Neural cell (in vitro differentiated cells): Measurements from ENCODE around the gene APP. TPM values are rescaled to one million over a fixed set of nuclear protein-coding genes. Genes with fewer than 3 reads are reported as not detected.

Experiments
- H2AFZ ChIP-seq: fragments of 200-600, 300-800 bp; sonication (generic), shearing (Covaris generic); 2 replicates; pipeline ENCODE4 v1.6.0; 2014; ENCODE audit warnings: low read depth, mild to moderate bottlenecking, antibody characterized with exemption, low read length, moderate library complexity
- H3F3A ChIP-seq: fragments of 200-600 bp; shearing (Covaris generic); 2 replicates; pipeline ENCODE4 v1.6.1; 2016; ENCODE audit warnings: mild to moderate bottlenecking, moderate library complexity, mixed read lengths, antibody characterized with exemption, low read length; ENCODE audit not compliant: insufficient read depth, poor library complexity, severe bottlenecking
- H3K27ac ChIP-seq: fragments of 200-600, 300-800 bp; sonication (generic), shearing (Covaris generic); 2 replicates; pipeline ENCODE4 v1.5.1; 2014; ENCODE audit warnings: mild to moderate bottlenecking, low read length, moderate library complexity
- H3K27me3 ChIP-seq: fragments of 300-800, 200-600 bp; sonication (generic), shearing (Covaris generic); 2 replicates; pipeline ENCODE4 v1.6.0; 2014; ENCODE audit warnings: mild to moderate bottlenecking, low read depth, low read length, moderate library complexity; ENCODE audit not compliant: insufficient read depth
- H3K36me3 ChIP-seq: fragments of 300-800, 200-600 bp; sonication (generic), shearing (Covaris generic); 2 replicates; pipeline ENCODE4 v1.5.1; 2014; ENCODE audit warnings: mild to moderate bottlenecking, antibody characterized with exemption, low read length, moderate library complexity; ENCODE audit not compliant: insufficient read depth
- H3K4me2 ChIP-seq: fragments of 300-800, 200-600 bp; sonication (generic), shearing (Covaris generic); 2 replicates; pipeline ENCODE4 v1.6.0; 2014; ENCODE audit warnings: mild to moderate bottlenecking, low read length
- H3K4me3 ChIP-seq: fragments of 300-800, 200-600 bp; sonication (generic), shearing (Covaris generic); 2 replicates; pipeline ENCODE4 v1.5.1; 2014; ENCODE audit warnings: mild to moderate bottlenecking, low read length, moderate library complexity
- H3K79me2 ChIP-seq: fragments of 200-600 bp; shearing (Covaris generic); replicated peaks from 2 replicates; pipeline ENCODE4 v1.6.0; 2014; ENCODE audit warnings: mild to moderate bottlenecking, low read length, moderate library complexity; ENCODE audit not compliant: insufficient read depth
- H3K9ac ChIP-seq: fragments of 300-800, 200-600 bp; sonication (generic), shearing (Covaris generic); 2 replicates; pipeline ENCODE4 v1.6.1; 2016; ENCODE audit warnings: mild to moderate bottlenecking, low read length, mixed read lengths
- H3K9me2 ChIP-seq: fragments of 200-600 bp; shearing (Covaris generic); 2 replicates; pipeline ENCODE4 v1.6.1; 2016; ENCODE audit warnings: mild to moderate bottlenecking, low read length, mixed read lengths; ENCODE audit not compliant: insufficient read depth
- H3K9me3 ChIP-seq: fragments of 200-600, 300-800 bp; sonication (generic), shearing (Covaris generic); 2 replicates; pipeline ENCODE4 v1.6.1; 2016; ENCODE audit warnings: mild to moderate bottlenecking, mixed run types, low read length, moderate library complexity, mixed read lengths
- H4K20me1 ChIP-seq: fragments of 200-600 bp; shearing (Covaris generic); 2 replicates; pipeline ENCODE4 v1.6.1; 2016; ENCODE audit warnings: mild to moderate bottlenecking, mixed run types; ENCODE audit not compliant: insufficient read depth
- EP300 ChIP-seq: fragments of 450-650 bp; conservative IDR thresholded peaks from 2 replicates; pipeline ENCODE4 v1.6.1; 2014; ENCODE audit warnings: antibody characterized with exemption, mild to moderate bottlenecking, moderate library complexity; ENCODE audit not compliant: poor library complexity, severe bottlenecking
- EZH2 ChIP-seq: fragments of 200-600, 300-800 bp; shearing (Covaris generic), sonication (generic); IDR thresholded peaks from 2 replicates; pipeline ENCODE4 v1.6.1; 2014; ENCODE audit warnings: antibody characterized with exemption, low read length, borderline replicate concordance, mild to moderate bottlenecking; ENCODE audit not compliant: insufficient read depth, poor library complexity, severe bottlenecking
- MXI1 ChIP-seq: fragments of 450-650 bp; conservative IDR thresholded peaks from 2 replicates; pipeline ENCODE4 v1.6.1; 2014; ENCODE audit warnings: antibody characterized with exemption, mild to moderate bottlenecking; ENCODE audit not compliant: poor library complexity, severe bottlenecking
- POLR2AphosphoS5 ChIP-seq: IDR thresholded peaks from 2 replicates; pipeline ENCODE4 v1.6.1; 2012
- RAD21 ChIP-seq: fragments of 450-650 bp; conservative IDR thresholded peaks from 2 replicates; pipeline ENCODE4 v1.6.1; 2014; ENCODE audit warnings: antibody characterized with exemption, mild to moderate bottlenecking, moderate library complexity
- SMC3 ChIP-seq: fragments of 450-650 bp; conservative IDR thresholded peaks from 2 replicates; pipeline ENCODE4 v1.6.1; 2014; ENCODE audit warnings: antibody characterized with exemption, mild to moderate bottlenecking, moderate library complexity; ENCODE audit not compliant: poor library complexity
- TAF1 ChIP-seq: IDR thresholded peaks from 2 replicates; pipeline ENCODE4 v1.6.1; 2012; ENCODE audit warnings: low read depth
- polyA plus RNA-seq: library from polyadenylated mRNA; depleted of rRNA; stranded (reverse); fragments of >200 nt; gene quantifications from 2 replicates; pipeline ENCODE4 v1.2.3, GENCODE V29; 2014
- TF ChIP-seq, protein P1 (sequence below): fragments of 450-650 bp; IDR thresholded peaks from 2 replicates; pipeline ENCODE4 v1.5.1; 2014; ENCODE audit warnings: antibody characterized with exemption, mild to moderate bottlenecking, moderate library complexity; ENCODE audit not compliant: poor library complexity, severe bottlenecking
- TF ChIP-seq, protein P2 (sequence below): IDR thresholded peaks from 2 replicates; pipeline ENCODE4 v1.6.1; 2012; ENCODE audit warnings: borderline replicate concordance

Gene APP
- polyA plus RNA-seq, 1 donor from 2014 or later: 470 TPM

DNA sequence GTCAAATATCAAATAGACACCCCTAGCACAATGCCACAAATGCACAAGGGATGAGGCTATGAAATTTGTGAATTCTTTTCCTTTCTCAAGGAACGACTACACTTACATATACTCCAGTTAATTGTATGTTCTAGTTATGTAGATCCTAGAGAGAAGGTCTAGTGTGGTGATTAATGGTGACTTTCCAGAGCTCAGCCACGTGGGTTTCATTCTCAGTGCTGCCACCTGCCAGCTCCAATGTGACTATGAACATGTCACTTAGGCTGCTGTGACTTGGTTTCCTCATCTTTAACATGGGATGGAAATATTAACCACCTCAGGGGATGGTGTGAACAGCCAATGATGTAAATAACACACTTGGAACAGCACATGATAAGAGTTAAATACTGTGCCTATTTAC is 138.3 kb downstream of the APP start:
- Histone ChIP-seq H3K36me3 (no peaks in the 10 kb centered on the region), H3K4me3 (no peak overlapping the region), H3F3A (no peaks in the 10 kb centered on the region), H4K20me1 (no peaks in the 10 kb centered on the region), H3K27me3 (no peaks in the 10 kb centered on the region), H3K9me3 (no peaks in the 10 kb centered on the region), H3K9ac (no peak overlapping the region), H3K79me2 (peaks cover 17% of the 10 kb centered on the region), H3K9me2 (no peaks in the 10 kb centered on the region), H3K4me2 (no peak overlapping the region), H3K27ac (no peak overlapping the region), H2AFZ (no peak overlapping the region)
- no peak for TF ChIP-seq POLR2AphosphoS5
- TF ChIP-seq, protein P1, sequence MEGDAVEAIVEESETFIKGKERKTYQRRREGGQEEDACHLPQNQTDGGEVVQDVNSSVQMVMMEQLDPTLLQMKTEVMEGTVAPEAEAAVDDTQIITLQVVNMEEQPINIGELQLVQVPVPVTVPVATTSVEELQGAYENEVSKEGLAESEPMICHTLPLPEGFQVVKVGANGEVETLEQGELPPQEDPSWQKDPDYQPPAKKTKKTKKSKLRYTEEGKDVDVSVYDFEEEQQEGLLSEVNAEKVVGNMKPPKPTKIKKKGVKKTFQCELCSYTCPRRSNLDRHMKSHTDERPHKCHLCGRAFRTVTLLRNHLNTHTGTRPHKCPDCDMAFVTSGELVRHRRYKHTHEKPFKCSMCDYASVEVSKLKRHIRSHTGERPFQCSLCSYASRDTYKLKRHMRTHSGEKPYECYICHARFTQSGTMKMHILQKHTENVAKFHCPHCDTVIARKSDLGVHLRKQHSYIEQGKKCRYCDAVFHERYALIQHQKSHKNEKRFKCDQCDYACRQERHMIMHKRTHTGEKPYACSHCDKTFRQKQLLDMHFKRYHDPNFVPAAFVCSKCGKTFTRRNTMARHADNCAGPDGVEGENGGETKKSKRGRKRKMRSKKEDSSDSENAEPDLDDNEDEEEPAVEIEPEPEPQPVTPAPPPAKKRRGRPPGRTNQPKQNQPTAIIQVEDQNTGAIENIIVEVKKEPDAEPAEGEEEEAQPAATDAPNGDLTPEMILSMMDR: no peak
- TF ChIP-seq EZH2: no peak
- TF ChIP-seq, protein P2, sequence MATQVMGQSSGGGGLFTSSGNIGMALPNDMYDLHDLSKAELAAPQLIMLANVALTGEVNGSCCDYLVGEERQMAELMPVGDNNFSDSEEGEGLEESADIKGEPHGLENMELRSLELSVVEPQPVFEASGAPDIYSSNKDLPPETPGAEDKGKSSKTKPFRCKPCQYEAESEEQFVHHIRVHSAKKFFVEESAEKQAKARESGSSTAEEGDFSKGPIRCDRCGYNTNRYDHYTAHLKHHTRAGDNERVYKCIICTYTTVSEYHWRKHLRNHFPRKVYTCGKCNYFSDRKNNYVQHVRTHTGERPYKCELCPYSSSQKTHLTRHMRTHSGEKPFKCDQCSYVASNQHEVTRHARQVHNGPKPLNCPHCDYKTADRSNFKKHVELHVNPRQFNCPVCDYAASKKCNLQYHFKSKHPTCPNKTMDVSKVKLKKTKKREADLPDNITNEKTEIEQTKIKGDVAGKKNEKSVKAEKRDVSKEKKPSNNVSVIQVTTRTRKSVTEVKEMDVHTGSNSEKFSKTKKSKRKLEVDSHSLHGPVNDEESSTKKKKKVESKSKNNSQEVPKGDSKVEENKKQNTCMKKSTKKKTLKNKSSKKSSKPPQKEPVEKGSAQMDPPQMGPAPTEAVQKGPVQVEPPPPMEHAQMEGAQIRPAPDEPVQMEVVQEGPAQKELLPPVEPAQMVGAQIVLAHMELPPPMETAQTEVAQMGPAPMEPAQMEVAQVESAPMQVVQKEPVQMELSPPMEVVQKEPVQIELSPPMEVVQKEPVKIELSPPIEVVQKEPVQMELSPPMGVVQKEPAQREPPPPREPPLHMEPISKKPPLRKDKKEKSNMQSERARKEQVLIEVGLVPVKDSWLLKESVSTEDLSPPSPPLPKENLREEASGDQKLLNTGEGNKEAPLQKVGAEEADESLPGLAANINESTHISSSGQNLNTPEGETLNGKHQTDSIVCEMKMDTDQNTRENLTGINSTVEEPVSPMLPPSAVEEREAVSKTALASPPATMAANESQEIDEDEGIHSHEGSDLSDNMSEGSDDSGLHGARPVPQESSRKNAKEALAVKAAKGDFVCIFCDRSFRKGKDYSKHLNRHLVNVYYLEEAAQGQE: no peak
- no peak for TF ChIP-seq RAD21
- no peak for TF ChIP-seq SMC3
- TF ChIP-seq EP300: no peak
- TF ChIP-seq MXI1: no peak
- no peak for TF ChIP-seq TAF1

DNA sequence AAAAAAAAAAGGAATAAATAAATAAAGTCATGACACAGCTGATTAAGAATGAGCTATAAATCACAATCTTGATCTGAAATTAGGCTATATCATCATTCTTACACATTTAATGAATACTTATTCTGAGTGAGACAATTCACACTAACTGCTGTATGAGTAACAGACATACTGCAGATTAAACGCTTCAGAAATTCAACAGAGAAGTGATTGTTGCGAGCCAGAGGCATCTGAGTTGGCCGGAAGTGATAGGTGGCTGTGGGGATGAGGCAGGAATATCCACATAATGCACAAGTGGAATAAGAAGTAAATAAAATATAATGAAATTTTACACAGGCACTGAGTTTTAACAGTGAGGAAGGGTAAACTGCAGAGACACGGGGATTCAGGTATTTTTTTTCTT is 142.4 kb downstream of the APP start:
- H3K9me3 ChIP-seq: no peaks in the 10 kb centered on the region
- H3K9me2 ChIP-seq: no peaks in the 10 kb centered on the region
- TF ChIP-seq, protein P1: no peak
- TF ChIP-seq SMC3 (no peak), EZH2 (no peak)
- no peaks in the 10 kb centered on the region for H3K27me3 ChIP-seq
- H3K79me2 ChIP-seq: peaks cover 30% of the 10 kb centered on the region
- H3F3A ChIP-seq: no peaks in the 10 kb centered on the region
- no peak overlapping the region for H2AFZ ChIP-seq
- H3K4me3 ChIP-seq: no peak overlapping the region
- H3K9ac ChIP-seq: no peak overlapping the region
- no peak overlapping the region for H3K4me2 ChIP-seq
- no peak overlapping the region for H3K27ac ChIP-seq
- H4K20me1 ChIP-seq: no peaks in the 10 kb centered on the region
- no peaks in the 10 kb centered on the region for H3K36me3 ChIP-seq
